HCT116 (cell line): ENCODE data around the gene SNX3. TPM values are rescaled to one million over a fixed set of nuclear protein-coding genes. Genes with fewer than 3 reads are reported as not detected.

Experiments used
- ATAC-seq: fragments of 200-7000 bp; cut with Tn5 transposase; 2 replicates; pipeline ENCODE4 v1.9.1; 2020; ENCODE audit warnings: mild to moderate bottlenecking, moderate library complexity
- BruUV-seq: library from RNA; stranded (reverse); fragments of 400-500 nt; replicated peaks from 2 replicates; lab custom pipeline; 2021; lab: Mats Ljungman, UMichigan
- CTCF ChIA-PET: fragments of 300-600 bp; sonication (Branson Sonifier 250); formaldehyde crosslinking; loops from one replicate; lab custom pipeline; 2021; ENCODE audit warnings: antibody characterized with exemption; lab: Charles Lee
- POLR2A ChIA-PET: fragments of 300-600, 350-600 bp; sonication (Branson Sonifier 250); formaldehyde crosslinking; loops from one replicate; lab custom pipeline; 2021; ENCODE audit warnings: antibody characterized with exemption; lab: Charles Lee
- RAD21 ChIA-PET, 2 experiments: fragments of 300-600 bp; sonication (Branson Sonifier 250); formaldehyde crosslinking; loops; one replicate each; lab custom pipeline; 2023; ENCODE audit warnings: low total read pairs in 2 of 2; ENCODE audit not compliant: uncharacterized antibody in 2 of 2, unreplicated experiment in 2 of 2, low non-redundant PET in 1 of 2; lab: Charles Lee
- DNase-seq: peaks from one replicate; pipeline ENCODE4 v3.0.0-alpha.2; 2010; ENCODE audit warnings: low read depth, low spot score
- H2AFZ ChIP-seq: fragments of 200-600 bp; shearing (Covaris generic), sonication (generic); 2 replicates; pipeline ENCODE4 v1.6.1; 2017; ENCODE audit warnings: low read depth, mixed run types, mixed read lengths, antibody characterized with exemption, low read length; ENCODE audit not compliant: poor library complexity, severe bottlenecking
- H3K27ac ChIP-seq: 2 replicates; pipeline ENCODE4 v1.5.1; 2012; ENCODE audit warnings: low read depth, low read length
- H3K27me3 ChIP-seq: fragments of 200-600 bp; sonication (generic); 2 replicates; pipeline ENCODE4 v1.6.1; 2016; ENCODE audit warnings: mixed run types, low read length, mixed read lengths; ENCODE audit not compliant: insufficient read depth
- H3K36me3 ChIP-seq, 2 experiments: fragments of 200-500 bp in 1 of 2; fragments of 200-600 bp in 1 of 2; sonication (Bioruptor generic) in 1 of 2; sonication (generic) in 1 of 2; 2 replicates each; pipeline versions ENCODE4 v1.5.1 to v1.6.1; 2014 to 2016; ENCODE audit warnings: low read length in 2 of 2, inconsistent platforms in 1 of 2, mixed read lengths in 1 of 2, mixed run types in 1 of 2; ENCODE audit not compliant: insufficient read depth in 2 of 2, control insufficient read depth in 1 of 2
- H3K4me1 ChIP-seq, 2 experiments: fragments of 200-600 bp in 1 of 2; sonication (generic) in 1 of 2; 2 replicates each; pipeline versions ENCODE4 v1.5.1 to v1.6.1; 2012 to 2017; ENCODE audit warnings: low read length in 2 of 2, inconsistent platforms in 1 of 2, mild to moderate bottlenecking in 1 of 2, mixed read lengths in 1 of 2, mixed run types in 1 of 2, moderate library complexity in 1 of 2; ENCODE audit not compliant: insufficient read depth in 2 of 2, control insufficient read depth in 1 of 2
- H3K4me2 ChIP-seq: fragments of 200-600 bp; sonication (generic); 2 replicates; pipeline ENCODE4 v1.6.1; 2017; ENCODE audit warnings: mixed run types, low read length, mixed read lengths
- H3K4me3 ChIP-seq, 2 experiments: fragments of 200-600 bp in 1 of 2; sonication (generic) in 1 of 2; replicated peaks in 1 of 2; 2 replicates each; pipeline ENCODE4 v1.5.1; 2011 to 2016; ENCODE audit warnings: low read length in 2 of 2, control low read depth in 1 of 2, low read depth in 1 of 2, mild to moderate bottlenecking in 1 of 2, mixed read lengths in 1 of 2, mixed run types in 1 of 2
- H3K79me2 ChIP-seq: fragments of 200-600 bp; sonication (generic); 2 replicates; pipeline ENCODE4 v1.6.1; 2017; ENCODE audit warnings: mild to moderate bottlenecking, mixed run types, low read length, moderate library complexity, mixed read lengths; ENCODE audit not compliant: insufficient read depth
- H3K9ac ChIP-seq: fragments of 200-600 bp; sonication (generic); 2 replicates; pipeline ENCODE4 v1.6.1; 2016; ENCODE audit warnings: low read length, mixed read lengths
- H3K9me2 ChIP-seq: fragments of 200-600 bp; sonication (generic), shearing (Covaris generic); 2 replicates; pipeline ENCODE4 v1.6.1; 2017; ENCODE audit warnings: mixed run types, mild to moderate bottlenecking, moderate library complexity; ENCODE audit not compliant: insufficient read depth
- H3K9me3 ChIP-seq, 2 experiments: fragments of 200-500 bp in 1 of 2; fragments of 200-600 bp in 1 of 2; sonication (Bioruptor generic) in 1 of 2; sonication (generic) in 1 of 2; 2 replicates each; pipeline ENCODE4 v1.6.1; 2014 to 2017; ENCODE audit warnings: low read length in 2 of 2, mixed read lengths in 2 of 2, inconsistent platforms in 1 of 2, low read depth in 1 of 2, mild to moderate bottlenecking in 1 of 2, mixed run types in 1 of 2, moderate library complexity in 1 of 2; ENCODE audit not compliant: control insufficient read depth in 1 of 2, insufficient read depth in 1 of 2
- H4K20me1 ChIP-seq: fragments of 200-600 bp; sonication (generic), shearing (Covaris generic); 2 replicates; pipeline ENCODE4 v1.6.1; 2017; ENCODE audit warnings: mixed run types, mild to moderate bottlenecking, moderate library complexity; ENCODE audit not compliant: insufficient read depth
- CBX3 ChIP-seq: IDR thresholded peaks from 2 replicates; pipeline ENCODE4 v1.6.1; 2012; ENCODE audit warnings: low read depth
- CEBPB ChIP-seq: IDR thresholded peaks from 2 replicates; pipeline ENCODE4 v1.6.1; 2012; ENCODE audit warnings: low read depth
- EGR1 ChIP-seq: IDR thresholded peaks from 2 replicates; pipeline ENCODE4 v1.6.1; 2012; ENCODE audit warnings: low read depth
- ELF1 ChIP-seq: IDR thresholded peaks from 2 replicates; pipeline ENCODE4 v1.6.1; 2012; ENCODE audit warnings: low read depth, borderline replicate concordance
- EZH2 ChIP-seq: fragments of 200-600 bp; sonication (generic); IDR thresholded peaks from 2 replicates; pipeline ENCODE4 v1.6.1; 2017; ENCODE audit warnings: antibody characterized with exemption, mixed run types
- JUND ChIP-seq: IDR thresholded peaks from 2 replicates; pipeline ENCODE4 v1.6.1; 2012
- POLR2A ChIP-seq: IDR thresholded peaks from 2 replicates; pipeline ENCODE4 v1.7.0; 2011; ENCODE audit warnings: borderline replicate concordance; ENCODE audit not compliant: insufficient read depth, insufficient read length; ENCODE audit errors: extremely low read depth
- POLR2AphosphoS5 ChIP-seq: IDR thresholded peaks from 2 replicates; pipeline ENCODE4 v1.6.1; 2011; ENCODE audit warnings: mild to moderate bottlenecking, low read depth, low read length, moderate library complexity
- RAD21 ChIP-seq: IDR thresholded peaks from 2 replicates; pipeline ENCODE4 v1.6.1; 2012; ENCODE audit warnings: low read depth, mild to moderate bottlenecking
- SIN3A ChIP-seq: IDR thresholded peaks from 2 replicates; pipeline ENCODE4 v1.6.1; 2012; ENCODE audit warnings: low read depth
- SP1 ChIP-seq: IDR thresholded peaks from 2 replicates; pipeline ENCODE4 v1.6.1; 2012; ENCODE audit warnings: low read depth
- SRF ChIP-seq: IDR thresholded peaks from 2 replicates; pipeline ENCODE4 v1.6.1; 2012; ENCODE audit warnings: low read depth
- TCF7L2 ChIP-seq: IDR thresholded peaks from 2 replicates; pipeline ENCODE4 v1.7.0; 2011; ENCODE audit warnings: borderline replicate concordance, inconsistent platforms; ENCODE audit not compliant: insufficient read depth, insufficient read length; ENCODE audit errors: extremely low read depth
- YY1 ChIP-seq: IDR thresholded peaks from 2 replicates; pipeline ENCODE4 v1.6.1; 2011; ENCODE audit warnings: low read length, low read depth, moderate library complexity, mild to moderate bottlenecking; ENCODE audit not compliant: insufficient replicate concordance; ENCODE audit errors: extremely low read depth
- ZFX ChIP-seq: fragments of 450-650 bp; IDR thresholded peaks from 2 replicates; pipeline ENCODE4 v1.6.1; 2017
- ZNF274 ChIP-seq: fragments of 200-500 bp; sonication (Bioruptor generic); IDR thresholded peaks from 2 replicates; pipeline ENCODE4 v1.6.1; 2014; ENCODE audit warnings: mild to moderate bottlenecking, low read depth, low read length, inconsistent platforms
- intact Hi-C: fragments of 100-400 bp; cut with micrococcal nuclease; formaldehyde crosslinking; loops from 2 replicates; pipeline ENCODE4 v1.10.0; 2022
- total RNA-seq: library from RNA; stranded (reverse); gene quantifications from one replicate; pipeline ENCODE4 v1.2.1, GENCODE V29; 2021; ENCODE audit not compliant: unreplicated experiment
- TF ChIP-seq, protein P1 (sequence below): IDR thresholded peaks from 2 replicates; pipeline ENCODE4 v1.6.1; 2012; ENCODE audit warnings: low read depth
- TF ChIP-seq, protein P2 (sequence below): IDR thresholded peaks from 2 replicates; pipeline ENCODE4 v1.6.1; 2012

The SNX3 gene
- total RNA-seq, 1 experiment from 2014 or later: 111 TPM

DNA sequence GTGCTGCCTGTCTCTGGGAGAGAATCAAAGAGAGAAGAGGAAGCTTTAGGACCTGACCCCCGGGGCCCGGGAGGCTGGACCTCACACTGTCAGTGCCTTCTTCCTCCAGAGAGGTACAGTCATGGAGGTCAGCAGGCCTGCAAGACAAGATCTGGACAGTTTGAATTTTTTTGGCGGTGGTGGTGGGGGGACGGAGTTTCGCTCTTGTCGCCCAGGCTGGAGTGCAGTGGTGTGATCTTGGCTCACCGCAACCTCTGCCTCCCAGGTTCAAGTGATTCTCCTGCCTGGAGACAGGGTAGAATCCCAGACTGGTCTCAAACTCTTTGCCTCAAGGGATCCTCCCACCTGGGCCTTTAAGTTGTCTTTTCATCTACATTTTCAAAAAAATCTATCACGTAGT is 60.7 kb downstream of the SNX3 start:
- CTCF ChIA-PET: no interaction called here

More for the DNA sequence above, 60.7 kb downstream of the SNX3 start:
- intact Hi-C loops: no loop called here
- RAD21 ChIA-PET: no interaction called here
- Histone ChIP-seq H2AFZ (no peak overlapping the region), H3K4me2 (no peak overlapping the region), H3K27me3 (no peaks in the 10 kb centered on the region), H3K4me1 (peaks cover 8 to 9% of the 10 kb centered on the region in 2 experiments; a peak in 3 of 4 replicates), H3K4me3 (no peak overlapping the region), H3K9me3 (no peaks in the 10 kb centered on the region), H3K27ac (no peak overlapping the region), H3K36me3 (no peaks in the 10 kb centered on the region), H3K9ac (no peak overlapping the region), H4K20me1 (no peaks in the 10 kb centered on the region), H3K9me2 (no peaks in the 10 kb centered on the region), H3K79me2 (no peaks in the 10 kb centered on the region)
- ATAC-seq (no peak), DNase-seq (no peak)
- no TSS peak for BruUV-seq
- no peak for TF ChIP-seq POLR2AphosphoS5
- TF ChIP-seq ZFX: no peak
- TF ChIP-seq SIN3A: no peak
- TF ChIP-seq, protein P1, sequence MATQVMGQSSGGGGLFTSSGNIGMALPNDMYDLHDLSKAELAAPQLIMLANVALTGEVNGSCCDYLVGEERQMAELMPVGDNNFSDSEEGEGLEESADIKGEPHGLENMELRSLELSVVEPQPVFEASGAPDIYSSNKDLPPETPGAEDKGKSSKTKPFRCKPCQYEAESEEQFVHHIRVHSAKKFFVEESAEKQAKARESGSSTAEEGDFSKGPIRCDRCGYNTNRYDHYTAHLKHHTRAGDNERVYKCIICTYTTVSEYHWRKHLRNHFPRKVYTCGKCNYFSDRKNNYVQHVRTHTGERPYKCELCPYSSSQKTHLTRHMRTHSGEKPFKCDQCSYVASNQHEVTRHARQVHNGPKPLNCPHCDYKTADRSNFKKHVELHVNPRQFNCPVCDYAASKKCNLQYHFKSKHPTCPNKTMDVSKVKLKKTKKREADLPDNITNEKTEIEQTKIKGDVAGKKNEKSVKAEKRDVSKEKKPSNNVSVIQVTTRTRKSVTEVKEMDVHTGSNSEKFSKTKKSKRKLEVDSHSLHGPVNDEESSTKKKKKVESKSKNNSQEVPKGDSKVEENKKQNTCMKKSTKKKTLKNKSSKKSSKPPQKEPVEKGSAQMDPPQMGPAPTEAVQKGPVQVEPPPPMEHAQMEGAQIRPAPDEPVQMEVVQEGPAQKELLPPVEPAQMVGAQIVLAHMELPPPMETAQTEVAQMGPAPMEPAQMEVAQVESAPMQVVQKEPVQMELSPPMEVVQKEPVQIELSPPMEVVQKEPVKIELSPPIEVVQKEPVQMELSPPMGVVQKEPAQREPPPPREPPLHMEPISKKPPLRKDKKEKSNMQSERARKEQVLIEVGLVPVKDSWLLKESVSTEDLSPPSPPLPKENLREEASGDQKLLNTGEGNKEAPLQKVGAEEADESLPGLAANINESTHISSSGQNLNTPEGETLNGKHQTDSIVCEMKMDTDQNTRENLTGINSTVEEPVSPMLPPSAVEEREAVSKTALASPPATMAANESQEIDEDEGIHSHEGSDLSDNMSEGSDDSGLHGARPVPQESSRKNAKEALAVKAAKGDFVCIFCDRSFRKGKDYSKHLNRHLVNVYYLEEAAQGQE: no peak
- no peak for TF ChIP-seq POLR2A
- no peak for TF ChIP-seq CEBPB
- TF ChIP-seq EGR1: no peak
- TF ChIP-seq CBX3: no peak
- TF ChIP-seq SRF: no peak
- TF ChIP-seq, protein P2, sequence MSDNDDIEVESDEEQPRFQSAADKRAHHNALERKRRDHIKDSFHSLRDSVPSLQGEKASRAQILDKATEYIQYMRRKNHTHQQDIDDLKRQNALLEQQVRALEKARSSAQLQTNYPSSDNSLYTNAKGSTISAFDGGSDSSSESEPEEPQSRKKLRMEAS: no peak
- no peak for TF ChIP-seq YY1
- TF ChIP-seq SP1: no peak
- no peak for TF ChIP-seq ELF1
- TF ChIP-seq RAD21: no peak
- no peak for TF ChIP-seq ZNF274
- TF ChIP-seq TCF7L2: no peak
- TF ChIP-seq JUND: no peak
- TF ChIP-seq EZH2: no peak
- POLR2A ChIA-PET: no interaction called here
